Fibroblast of skin of scalp (primary cell): Measurements from ENCODE around the gene MRPL42.
A peak's percentile ranks its signal among the peaks of the same experiment; 100 is the strongest.
"Not testable (repeated sequence)": the region's sequence is repeated elsewhere in the genome, so short reads cannot be mapped to it uniquely, and the experiment has no call there.

ENCODE experiments used
- DNase-seq: peaks from one replicate; pipeline ENCODE4 v3.0.0-alpha.2; 2013

Gene MRPL42

GRCh38 chr12:93550748-93551611 lies 83.7 kb downstream of the MRPL42 start:
- peak; percentile 38 for DNase-seq

GRCh38 chr12:93552427-93552826 lies 85.1 kb downstream of the MRPL42 start:
- DNase-seq = no peak

GRCh38 chr12:93557879-93558278 lies 90.6 kb downstream of the MRPL42 start:
- DNase-seq = not testable (repeated sequence)

- not testable (repeated sequence) for DNase-seq
These were observed 91.4 kb downstream of the MRPL42 start for GRCh38 chr12:93558685-93559084.

GRCh38 chr12:93563807-93564538 lies 96.7 kb downstream of the MRPL42 start:
- DNase-seq = peak; percentile 36

GRCh38 chr12:93565760-93566159 lies 98.4 kb downstream of the MRPL42 start:
- no peak for DNase-seq
